Measurements from ENCODE around the gene C13orf42. TPM values are rescaled to one million over a fixed set of nuclear protein-coding genes. Genes with fewer than 3 reads are reported as not detected.

The C13orf42 gene
- total and polyA plus RNA-seq, 10 of the 15 experiments (the other 5 are each of a cell fraction or from before 2014, with no cell fraction given): not detected

DNA sequence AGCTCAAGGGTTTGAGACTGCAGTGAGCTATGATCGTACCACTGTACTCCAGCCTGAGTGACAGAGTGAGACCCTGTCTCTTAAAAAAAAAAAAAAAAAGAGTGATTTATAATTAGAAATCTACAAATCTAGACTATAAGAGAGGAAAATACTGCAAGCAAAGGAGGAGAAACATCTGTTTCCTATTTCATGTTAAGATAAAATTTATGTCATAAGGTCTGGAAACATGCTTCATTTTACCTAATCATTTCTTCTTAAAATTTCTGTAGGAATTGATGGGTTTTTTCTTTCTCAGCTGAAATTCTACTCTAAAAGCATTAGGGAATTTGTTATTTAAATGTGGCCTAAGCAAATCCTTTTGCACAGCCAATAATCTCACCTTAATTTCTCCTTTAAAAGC is 53.2 kb downstream of the C13orf42 start:
- POLR2A ChIA-PET: interaction anchor here (0.6 to 0.7 kb wide), 2 partner anchors 9 to 10 kb away, joined by 3 read pairs; no protein-coding TSS in a partner anchor
- no peak for FAIRE-seq

DNA sequence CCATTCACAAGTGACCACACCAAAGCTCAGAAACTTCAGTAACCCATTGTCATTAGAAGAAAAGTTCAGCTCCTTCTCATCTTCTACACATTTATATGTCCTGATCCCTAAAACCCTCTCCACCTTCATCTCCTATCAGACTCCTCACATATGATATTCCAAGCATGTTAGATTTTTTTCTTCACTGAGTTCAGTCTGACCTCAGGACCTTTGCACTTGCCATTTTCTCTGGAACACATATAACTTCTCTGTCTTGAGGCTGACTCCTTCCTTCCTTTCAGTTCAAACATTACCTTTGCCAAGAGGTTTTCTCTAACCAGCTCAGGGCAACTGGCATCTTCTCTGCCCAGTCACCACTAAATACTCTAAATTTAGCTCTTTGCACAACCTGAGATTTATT is 54.1 kb downstream of the C13orf42 start:
- POLR2A ChIA-PET: no interaction called here
- TF ChIP-seq HCFC1 (IDR thresholded peaks at IDR 0.05; ENCODE audit: low read length): no peak
- no peak for TF ChIP-seq FOXM1 (IDR thresholded peaks at IDR 0.05; ENCODE audit: low read depth, low read length)
- TF ChIP-seq NFIC (IDR thresholded peaks at IDR 0.05; ENCODE audit: low read depth, low read length): no peak
- TF ChIP-seq, protein P1, sequence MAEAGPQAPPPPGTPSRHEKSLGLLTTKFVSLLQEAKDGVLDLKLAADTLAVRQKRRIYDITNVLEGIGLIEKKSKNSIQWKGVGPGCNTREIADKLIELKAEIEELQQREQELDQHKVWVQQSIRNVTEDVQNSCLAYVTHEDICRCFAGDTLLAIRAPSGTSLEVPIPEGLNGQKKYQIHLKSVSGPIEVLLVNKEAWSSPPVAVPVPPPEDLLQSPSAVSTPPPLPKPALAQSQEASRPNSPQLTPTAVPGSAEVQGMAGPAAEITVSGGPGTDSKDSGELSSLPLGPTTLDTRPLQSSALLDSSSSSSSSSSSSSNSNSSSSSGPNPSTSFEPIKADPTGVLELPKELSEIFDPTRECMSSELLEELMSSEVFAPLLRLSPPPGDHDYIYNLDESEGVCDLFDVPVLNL (IDR thresholded peaks at IDR 0.05; ENCODE audit: low read depth, low read length): no peak
- TF ChIP-seq CBX3 (IDR thresholded peaks at IDR 0.05; ENCODE audit: borderline replicate concordance, low read depth): no peak
- TF ChIP-seq, protein P2, sequence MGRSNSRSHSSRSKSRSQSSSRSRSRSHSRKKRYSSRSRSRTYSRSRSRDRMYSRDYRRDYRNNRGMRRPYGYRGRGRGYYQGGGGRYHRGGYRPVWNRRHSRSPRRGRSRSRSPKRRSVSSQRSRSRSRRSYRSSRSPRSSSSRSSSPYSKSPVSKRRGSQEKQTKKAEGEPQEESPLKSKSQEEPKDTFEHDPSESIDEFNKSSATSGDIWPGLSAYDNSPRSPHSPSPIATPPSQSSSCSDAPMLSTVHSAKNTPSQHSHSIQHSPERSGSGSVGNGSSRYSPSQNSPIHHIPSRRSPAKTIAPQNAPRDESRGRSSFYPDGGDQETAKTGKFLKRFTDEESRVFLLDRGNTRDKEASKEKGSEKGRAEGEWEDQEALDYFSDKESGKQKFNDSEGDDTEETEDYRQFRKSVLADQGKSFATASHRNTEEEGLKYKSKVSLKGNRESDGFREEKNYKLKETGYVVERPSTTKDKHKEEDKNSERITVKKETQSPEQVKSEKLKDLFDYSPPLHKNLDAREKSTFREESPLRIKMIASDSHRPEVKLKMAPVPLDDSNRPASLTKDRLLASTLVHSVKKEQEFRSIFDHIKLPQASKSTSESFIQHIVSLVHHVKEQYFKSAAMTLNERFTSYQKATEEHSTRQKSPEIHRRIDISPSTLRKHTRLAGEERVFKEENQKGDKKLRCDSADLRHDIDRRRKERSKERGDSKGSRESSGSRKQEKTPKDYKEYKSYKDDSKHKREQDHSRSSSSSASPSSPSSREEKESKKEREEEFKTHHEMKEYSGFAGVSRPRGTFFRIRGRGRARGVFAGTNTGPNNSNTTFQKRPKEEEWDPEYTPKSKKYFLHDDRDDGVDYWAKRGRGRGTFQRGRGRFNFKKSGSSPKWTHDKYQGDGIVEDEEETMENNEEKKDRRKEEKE (IDR thresholded peaks at IDR 0.05): no peak
- no peak for TF ChIP-seq TARDBP (IDR thresholded peaks at IDR 0.05; ENCODE audit: borderline replicate concordance)
- TF ChIP-seq IKZF1 (conservative IDR thresholded peaks at IDR 0.05): no peak

More for the DNA sequence above, 53.2 kb downstream of the C13orf42 start:
- DNase-seq (ENCODE audit: low read depth, low spot score) (no peak), ATAC-seq (no peak)
- Histone ChIP-seq H3K79me2 (ENCODE audit: control insufficient read depth, insufficient read depth, low read length) (no peaks in the 10 kb centered on the region), H3K4me2 (ENCODE audit: control insufficient read depth, insufficient read depth) (no peak overlapping the region), H3K4me3 (no peak overlapping the region), H4K20me1 (ENCODE audit: control insufficient read depth, insufficient read depth) (no peaks in the 10 kb centered on the region), H3K27ac (ENCODE audit: control insufficient read depth, insufficient read depth) (no peak overlapping the region), H3K4me1 (ENCODE audit: control insufficient read depth, insufficient read depth, low read length) (no peaks in the 10 kb centered on the region), H3K9me3 (replicated peaks; ENCODE audit: control insufficient read depth, insufficient read depth, low read length) (no peaks in the 10 kb centered on the region), H2AFZ (ENCODE audit: control insufficient read depth, low read depth, low read length) (no peak overlapping the region), H3K9ac (ENCODE audit: control insufficient read depth, insufficient read depth, low read length) (no peak overlapping the region), H3K27me3 (replicated peaks in 1 of 2; ENCODE audit: control insufficient read depth in 2 of 2, insufficient read depth in 2 of 2, low read length in 1 of 2) (no peaks in the 10 kb centered on the region; a peak in 1 of 4 replicates), H3K36me3 (ENCODE audit: control insufficient read depth in 2 of 2, insufficient read depth in 2 of 2, low read length in 1 of 2) (no peaks in the 10 kb centered on the region)
- in situ Hi-C loops (cut with MboI) (loop anchor here (25.0 kb wide), 1 partner anchor 1396 kb away; no protein-coding TSS in a partner anchor), intact Hi-C loops (cut with micrococcal nuclease; ENCODE audit: unreplicated experiment) (no loop called here)
- BruUV-seq (replicated peaks): no TSS peak
- ChIA-PET SMC1A (ENCODE audit: uncharacterized antibody, unreplicated experiment) (interaction anchor here (0.6 kb wide), 1 partner anchor 696 kb away, joined by 4 read pairs; no protein-coding TSS in a partner anchor), CTCF (interaction anchor here (0.6 kb wide), 1 partner anchor 87 kb away, joined by 3 read pairs; no protein-coding TSS in a partner anchor), RAD21 (ENCODE audit: unreplicated experiment) (no interaction called here)
- WGBS (ENCODE audit: insufficient coverage, insufficient replicate concordance, low lambda C conversion rate, missing lambda C conversion rate): 60% methylated on average over 1 of the region's 1 CpG
- TF ChIP-seq STAT1 (conservative IDR thresholded peaks at IDR 0.05) (no peak), SP1 (IDR thresholded peaks at IDR 0.05; ENCODE audit: low read depth, low read length) (no peak), SUZ12 (IDR thresholded peaks at IDR 0.05; ENCODE audit: unreplicated experiment) (no peak), NRF1 (conservative IDR thresholded peaks at IDR 0.05; ENCODE audit: low read depth, low read length) (no peak), TCF12 (IDR thresholded peaks at IDR 0.05; ENCODE audit: low read depth, low read length) (no peak), RB1 (IDR thresholded peaks at IDR 0.05; ENCODE audit: borderline replicate concordance) (no peak), CHD2 (IDR thresholded peaks at IDR 0.05; ENCODE audit: borderline replicate concordance, low read depth, low read length) (no peak), EZH2 (IDR thresholded peaks at IDR 0.05; ENCODE audit: borderline replicate concordance, control insufficient read depth, low read depth, low read length) (no peak), MEF2B (IDR thresholded peaks at IDR 0.05; ENCODE audit: partially characterized antibody, poor library complexity, severe bottlenecking) (no peak), KDM1A (IDR thresholded peaks at IDR 0.05; ENCODE audit: borderline replicate concordance) (no peak), SMC3 (IDR thresholded peaks at IDR 0.05; ENCODE audit: borderline replicate concordance, low read length) (no peak)

More for the DNA sequence above, 54.1 kb downstream of the C13orf42 start:
- in situ Hi-C loops (cut with MboI): loop anchor here (25.0 kb wide), 1 partner anchor 1395 kb away; no protein-coding TSS in a partner anchor
- H3K4me3 ChIP-seq: no peak overlapping the region
- H3K4me1 ChIP-seq (ENCODE audit: control insufficient read depth, insufficient read depth, low read length): no peaks in the 10 kb centered on the region
- ChIA-PET SMC1A (ENCODE audit: uncharacterized antibody, unreplicated experiment) (interaction anchor here (0.6 to 1.6 kb wide), 3 partner anchors 12 to 1294 kb away, joined by 3 to 6 read pairs (median 3); no protein-coding TSS in a partner anchor), CTCF (interaction anchor here (0.7 to 0.9 kb wide), 2 partner anchors 229 to 1059 kb away, joined by 3 to 5 read pairs; no protein-coding TSS in a partner anchor), RAD21 (ENCODE audit: unreplicated experiment) (no interaction called here)
- H3K27me3 ChIP-seq (replicated peaks in 1 of 2; ENCODE audit: control insufficient read depth in 2 of 2, insufficient read depth in 2 of 2, low read length in 1 of 2): no peaks in the 10 kb centered on the region
- no peak overlapping the region for H3K27ac ChIP-seq (ENCODE audit: control insufficient read depth, insufficient read depth)
- no peak for ATAC-seq
- no TSS peak for BruUV-seq (replicated peaks)
- H3K79me2 ChIP-seq (ENCODE audit: control insufficient read depth, insufficient read depth, low read length): no peaks in the 10 kb centered on the region
- no peak for DNase-seq (ENCODE audit: low read depth, low spot score)
- H3K9me3 ChIP-seq (replicated peaks; ENCODE audit: control insufficient read depth, insufficient read depth, low read length): no peaks in the 10 kb centered on the region
- no peak for FAIRE-seq
- H3K36me3 ChIP-seq (ENCODE audit: control insufficient read depth in 2 of 2, insufficient read depth in 2 of 2, low read length in 1 of 2): no peaks in the 10 kb centered on the region
- H3K9ac ChIP-seq (ENCODE audit: control insufficient read depth, insufficient read depth, low read length): no peak overlapping the region
- no peak overlapping the region for H2AFZ ChIP-seq (ENCODE audit: control insufficient read depth, low read depth, low read length)
- no peaks in the 10 kb centered on the region for H4K20me1 ChIP-seq (ENCODE audit: control insufficient read depth, insufficient read depth)
- intact Hi-C loops (cut with micrococcal nuclease; ENCODE audit: unreplicated experiment): no loop called here
- H3K4me2 ChIP-seq (ENCODE audit: control insufficient read depth, insufficient read depth): no peak overlapping the region

All from GM12878 (cell line).